K562 (cell line): Measurements from ENCODE around the gene MT1M. TPM values are rescaled to one million over a fixed set of nuclear protein-coding genes. Genes with fewer than 3 reads are reported as not detected.
"Not testable (repeated sequence)": the region's sequence is repeated elsewhere in the genome, so short reads cannot be mapped to it uniquely, and the experiment has no call there.

Experiments used
- ATAC-seq: fragments of 200-7000 bp; cut with Tn5 transposase; 3 replicates; pipeline ENCODE4 v1.9.1; 2020; ENCODE audit warnings: moderate library complexity
- BruUV-seq: library from RNA; stranded (reverse); fragments of 400-500 nt; replicated peaks from 2 replicates; lab custom pipeline; 2021; lab: Mats Ljungman, UMichigan
- CTCF ChIA-PET: fragments of 300-600 bp; formaldehyde crosslinking; extraction: SDS; loops from one replicate; lab custom pipeline; 2021; ENCODE audit warnings: low intra/inter-chr PET ratio; lab: Yijun Ruan, JAX
- POLR2A ChIA-PET: fragments of 300-600, 350-650 bp; sonication (Branson Sonifier 250); formaldehyde crosslinking; extraction: SDS; loops from one replicate; lab custom pipeline; 2021; ENCODE audit warnings: antibody characterized with exemption, inconsistent platforms; lab: Yijun Ruan, JAX
- DNase-seq, 4 experiments: peaks; one replicate each; pipeline versions ENCODE4 v3.0.0 to v3.0.0-alpha.2; 2011 to 2018; ENCODE audit warnings: low spot score in 3 of 4, mixed read lengths in 3 of 4; ENCODE audit errors: extremely low read depth in 1 of 4
- FAIRE-seq: peaks from 2 replicates; lab custom pipeline; 2011; peaks lifted over from hg19 to GRCh38; lab: Jason Lieb, UNC
- H2AFZ ChIP-seq: 2 replicates; pipeline ENCODE4 v1.6.0; 2011; ENCODE audit warnings: low read depth, low read length, control low read depth, inconsistent platforms
- H3K27ac ChIP-seq: fragments of 200-600 bp; 3 replicates; pipeline ENCODE4 v1.8.0; 2011; ENCODE audit warnings: low read depth, mild to moderate bottlenecking, control low read depth, inconsistent platforms, low read length, moderate library complexity, mixed read lengths; ENCODE audit errors: extremely low read depth
- H3K27me3 ChIP-seq, 2 experiments: fragments of 300-600 bp in 1 of 2; 2 replicates in 1 of 2; 3 replicates in 1 of 2; pipeline versions ENCODE4 v1.6.0 to v1.8.0; 2011; ENCODE audit warnings: inconsistent platforms in 2 of 2, low read length in 2 of 2, mild to moderate bottlenecking in 1 of 2, mixed read lengths in 1 of 2, moderate library complexity in 1 of 2; ENCODE audit not compliant: control insufficient read depth in 2 of 2, insufficient read depth in 2 of 2
- H3K36me3 ChIP-seq: fragments of 300-600 bp; 3 replicates; pipeline ENCODE4 v1.8.0; 2011; ENCODE audit warnings: mild to moderate bottlenecking, low read length, inconsistent platforms; ENCODE audit not compliant: control insufficient read depth, insufficient read depth
- H3K4me1 ChIP-seq, 2 experiments: fragments of 200-600 bp in 1 of 2; replicated peaks in 1 of 2; 2 replicates in 1 of 2; 3 replicates in 1 of 2; pipeline versions ENCODE4 v1.5.1 to v1.8.0; 2011; ENCODE audit warnings: inconsistent platforms in 2 of 2, low read length in 2 of 2, mild to moderate bottlenecking in 1 of 2, mixed read lengths in 1 of 2, moderate library complexity in 1 of 2; ENCODE audit not compliant: control insufficient read depth in 2 of 2, insufficient read depth in 2 of 2
- H3K4me2 ChIP-seq: 2 replicates; pipeline ENCODE4 v1.6.1; 2011; ENCODE audit warnings: low read length, control low read depth, inconsistent platforms, mixed read lengths; ENCODE audit not compliant: insufficient read depth
- H3K4me3 ChIP-seq: fragments of 200-600 bp; sonication (generic), shearing (Covaris generic); 2 replicates; pipeline ENCODE4 v1.5.1; 2016; ENCODE audit warnings: control low read depth, inconsistent platforms
- H3K79me2 ChIP-seq: fragments of 200-600 bp; 3 replicates; pipeline ENCODE4 v1.8.0; 2011; ENCODE audit warnings: low read length, inconsistent platforms; ENCODE audit not compliant: control insufficient read depth, insufficient read depth
- H3K9ac ChIP-seq, 2 experiments: 2 replicates each; pipeline versions ENCODE4 v1.6.0 to v1.6.1; 2011; ENCODE audit warnings: low read depth in 2 of 2, low read length in 2 of 2, control low read depth in 1 of 2, inconsistent platforms in 1 of 2, mild to moderate bottlenecking in 1 of 2, mixed read lengths in 1 of 2; ENCODE audit not compliant: insufficient read depth in 1 of 2
- H3K9me1 ChIP-seq: one replicate; pipeline ENCODE4 v1.6.0; 2011; ENCODE audit warnings: inconsistent platforms, mild to moderate bottlenecking, low read length, moderate library complexity; ENCODE audit not compliant: control insufficient read depth, insufficient read depth
- H3K9me3 ChIP-seq: replicated peaks from 2 replicates; pipeline ENCODE4 v1.5.1; 2011; ENCODE audit warnings: low read depth, low read length, inconsistent platforms; ENCODE audit not compliant: control insufficient read depth, insufficient read depth
- H4K20me1 ChIP-seq: replicated peaks from 2 replicates; pipeline ENCODE4 v1.6.1; 2011; ENCODE audit warnings: low read length, inconsistent platforms, mixed read lengths; ENCODE audit not compliant: control insufficient read depth, insufficient read depth
- DACH1 ChIP-seq: fragments of 450-650 bp; IDR thresholded peaks from 2 replicates; pipeline ENCODE4 v1.6.1; 2018; ENCODE audit not compliant: partially characterized antibody
- NFXL1 ChIP-seq: fragments of 450-650 bp; formaldehyde crosslinking; IDR thresholded peaks from 2 replicates; pipeline ENCODE4 v1.4.0; 2021; ENCODE audit warnings: mild to moderate bottlenecking
- RBM22 ChIP-seq: fragments of 200-400 bp; formaldehyde crosslinking; IDR thresholded peaks from 2 replicates; pipeline ENCODE4 v1.6.1; 2018; ENCODE audit warnings: low read length, low read depth; ENCODE audit not compliant: poor library complexity, severe bottlenecking
- ZNF431 ChIP-seq: sonication (generic); formaldehyde crosslinking; IDR thresholded peaks from 2 replicates; pipeline ENCODE4 v1.8.0; 2022; ENCODE audit warnings: mild to moderate bottlenecking, missing genetic modification reagents
- ZNF77 ChIP-seq: fragments of 250-450 bp; sonication (Bioruptor Pico); IDR thresholded peaks from 2 replicates; pipeline ENCODE4 v1.5.0; 2020
- WGBS: fragments of 100-300 bp; shearing (Covaris generic); methylation state at CpG from one replicate; pipeline ENCODE4 v1.1.6; 2016; ENCODE audit warnings: low coverage, mixed read lengths; ENCODE audit not compliant: insufficient coverage; ENCODE audit errors: missing lambda C conversion rate; 5-methylcytosine and 5-hydroxymethylcytosine counted together
- in situ Hi-C: fragments of 300-500 bp; cut with MboI; formaldehyde crosslinking; loops from 4 replicates; pipeline ENCODE4 v1.15.0; 2018; ENCODE audit warnings: inconsistent platforms, mixed read lengths
- intact Hi-C: fragments of 100-400 bp; cut with micrococcal nuclease; formaldehyde crosslinking; loops from 2 replicates; pipeline ENCODE4 v1.14.2; 2022
- polyA plus RNA-seq, 8 experiments: library from polyadenylated mRNA; depleted of rRNA in 4 of 8; stranded (reverse) in 5 of 8; unstranded in 3 of 8; fragments of >200 nt; fragmentation: Nextera tagmentation in 2 of 8; fragmentation: Illumina TruSeq in 1 of 8; extraction: Ambion mirVana in 2 of 8; extraction: Trizol in 1 of 8; gene quantifications; 2 replicates each; pipeline versions ENCODE4 v1.2.1 to v1.2.3, GENCODE V29; 2011 to 2014; ENCODE audit warnings: inconsistent platforms in 1 of 8, missing spikeins in 1 of 8
- total RNA-seq, 7 experiments: library from RNA; depleted of rRNA in 6 of 7; stranded (reverse); fragments of >200 nt in 6 of 7; fragmentation: Illumina TruSeq in 2 of 7; extraction: Trizol in 2 of 7; gene quantifications; 2 replicates each; pipeline versions ENCODE4 v1.2.1 to v1.2.3, GENCODE V29; 2011 to 2021; ENCODE audit warnings: low replicate concordance in 1 of 7
- TF ChIP-seq, protein P1 (sequence below): IDR thresholded peaks from 3 replicates; pipeline ENCODE4 v1.6.1; 2011; ENCODE audit warnings: borderline replicate concordance, mild to moderate bottlenecking, moderate library complexity; ENCODE audit not compliant: insufficient read length; ENCODE audit errors: extremely low read depth

The MT1M gene
- total and polyA plus RNA-seq, 9 of the 15 experiments (the other 6 are each of a cell fraction or from before 2014, with no cell fraction given): not detected

DNA sequence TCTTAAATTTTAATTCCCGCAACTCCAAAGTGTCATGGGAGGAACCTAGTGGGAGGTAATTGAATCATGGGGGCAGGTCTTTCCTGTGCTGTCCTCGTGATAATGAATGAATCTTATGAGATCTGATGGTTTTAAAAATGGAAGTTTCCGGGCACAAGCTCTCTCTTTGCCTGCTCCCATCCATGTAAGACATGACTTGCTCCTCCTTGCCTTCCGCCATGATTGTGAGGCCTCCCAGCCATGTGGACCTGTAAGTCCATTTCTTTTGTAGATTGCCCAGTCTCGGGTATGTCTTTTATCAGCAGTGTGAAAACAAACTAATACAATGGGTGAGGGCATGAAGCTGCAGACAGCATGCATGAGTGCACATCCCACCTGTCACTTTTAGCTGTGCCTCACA is 9.3 kb upstream of the MT1M start:
- H3K4me1 ChIP-seq, DNase-seq, H3K27ac ChIP-seq, FAIRE-seq, H3K4me3 ChIP-seq, H3K9me1 ChIP-seq, BruUV-seq, H3K36me3 ChIP-seq, ATAC-seq, H4K20me1 ChIP-seq, H2AFZ ChIP-seq, CTCF ChIA-PET, intact Hi-C loops, H3K9ac ChIP-seq, H3K4me2 ChIP-seq, H3K9me3 ChIP-seq, H3K79me2 ChIP-seq, in situ Hi-C loops: not testable (repeated sequence)
- peak; percentile 57; the same call in 1 of the 2 replicates for TF ChIP-seq ZNF431 (CRISPR knock-in tag)
- POLR2A ChIA-PET: interaction anchor here (1.0 kb wide), 1 partner anchor 19 kb away, joined by 3 read pairs; no protein-coding TSS in a partner anchor
- 27% methylated on average over 5 of the region's 5 CpGs for WGBS
- H3K27me3 ChIP-seq: peaks cover 20 to 34% of the 10 kb centered on the region in 2 experiments

DNA sequence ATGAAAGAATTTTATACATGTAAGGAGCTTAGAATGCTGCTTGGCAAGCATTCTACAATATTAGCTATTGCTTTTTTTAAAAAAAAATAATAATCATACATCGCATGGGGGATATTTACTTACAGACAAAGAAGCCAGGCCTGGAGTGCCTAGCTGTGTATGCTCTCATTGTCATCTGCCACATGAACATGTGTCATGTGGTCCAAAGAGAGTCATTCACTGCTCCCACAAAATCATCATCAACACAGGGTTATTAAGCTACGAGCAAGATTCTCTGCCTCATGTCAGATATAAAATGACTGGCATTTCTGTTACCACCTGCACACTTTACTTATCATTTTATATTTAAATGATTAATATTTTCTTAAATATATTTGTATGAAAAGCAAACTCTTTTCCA is 8.8 kb upstream of the MT1M start:
- Histone ChIP-seq H3K36me3 (no peaks in the 10 kb centered on the region), H3K9me1 (no peaks in the 10 kb centered on the region), H3K4me1 (peaks cover 0 to 7% of the 10 kb centered on the region in 2 experiments; a peak in 2 of 5 replicates), H3K4me2 (no peak overlapping the region), H3K4me3 (no peak overlapping the region), H3K27ac (no peak overlapping the region), H3K9me3 (no peaks in the 10 kb centered on the region), H4K20me1 (no peaks in the 10 kb centered on the region), H3K9ac (no peak overlapping the region), H3K27me3 (peaks cover 19 to 29% of the 10 kb centered on the region in 2 experiments), H3K79me2 (no peaks in the 10 kb centered on the region), H2AFZ (no peak overlapping the region)
- in situ Hi-C loops: no loop called here
- ATAC-seq (no peak), FAIRE-seq (no peak), DNase-seq (no peak)
- BruUV-seq: no TSS peak
- intact Hi-C loops: no loop called here
- WGBS: 30% methylated on average over 2 of the region's 2 CpGs
- ChIA-PET POLR2A (interaction anchor here (0.8 to 1.0 kb wide), 2 partner anchors 14 to 20 kb away, joined by 3 read pairs; no protein-coding TSS in a partner anchor), CTCF (no interaction called here)
- TF ChIP-seq, protein P1, sequence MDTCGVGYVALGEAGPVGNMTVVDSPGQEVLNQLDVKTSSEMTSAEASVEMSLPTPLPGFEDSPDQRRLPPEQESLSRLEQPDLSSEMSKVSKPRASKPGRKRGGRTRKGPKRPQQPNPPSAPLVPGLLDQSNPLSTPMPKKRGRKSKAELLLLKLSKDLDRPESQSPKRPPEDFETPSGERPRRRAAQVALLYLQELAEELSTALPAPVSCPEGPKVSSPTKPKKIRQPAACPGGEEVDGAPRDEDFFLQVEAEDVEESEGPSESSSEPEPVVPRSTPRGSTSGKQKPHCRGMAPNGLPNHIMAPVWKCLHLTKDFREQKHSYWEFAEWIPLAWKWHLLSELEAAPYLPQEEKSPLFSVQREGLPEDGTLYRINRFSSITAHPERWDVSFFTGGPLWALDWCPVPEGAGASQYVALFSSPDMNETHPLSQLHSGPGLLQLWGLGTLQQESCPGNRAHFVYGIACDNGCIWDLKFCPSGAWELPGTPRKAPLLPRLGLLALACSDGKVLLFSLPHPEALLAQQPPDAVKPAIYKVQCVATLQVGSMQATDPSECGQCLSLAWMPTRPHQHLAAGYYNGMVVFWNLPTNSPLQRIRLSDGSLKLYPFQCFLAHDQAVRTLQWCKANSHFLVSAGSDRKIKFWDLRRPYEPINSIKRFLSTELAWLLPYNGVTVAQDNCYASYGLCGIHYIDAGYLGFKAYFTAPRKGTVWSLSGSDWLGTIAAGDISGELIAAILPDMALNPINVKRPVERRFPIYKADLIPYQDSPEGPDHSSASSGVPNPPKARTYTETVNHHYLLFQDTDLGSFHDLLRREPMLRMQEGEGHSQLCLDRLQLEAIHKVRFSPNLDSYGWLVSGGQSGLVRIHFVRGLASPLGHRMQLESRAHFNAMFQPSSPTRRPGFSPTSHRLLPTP: no peak
- TF ChIP-seq DACH1 (no peak), RBM22 (no peak), ZNF77 (CRISPR knock-in tag) (no peak), NFXL1 (CRISPR knock-in tag) (no peak)
